H1 (cell line): Measurements from ENCODE around the gene MKLN1. TPM values are rescaled to one million over a fixed set of nuclear protein-coding genes. Genes with fewer than 3 reads are reported as not detected.

Source experiments
- CTCF ChIA-PET: fragments of 300-600 bp; sonication (Branson Sonifier 250); formaldehyde crosslinking; loops from one replicate; lab custom pipeline; 2021; ENCODE audit not compliant: partially characterized antibody; lab: Charles Lee
- POLR2A ChIA-PET: fragments of 300-600 bp; sonication (Branson Sonifier 250); formaldehyde crosslinking; loops from one replicate; lab custom pipeline; 2021; ENCODE audit warnings: inconsistent platforms; ENCODE audit not compliant: partially characterized antibody; lab: Charles Lee
- DNase-seq, 2 experiments: peaks; one replicate each; pipeline versions ENCODE4 v3.0.0 to v3.0.0-alpha.2; 2010 to 2022; ENCODE audit warnings: low spot score in 2 of 2, low read depth in 1 of 2, mixed read lengths in 1 of 2
- FAIRE-seq: peaks from 2 replicates; lab custom pipeline; 2011; peaks lifted over from hg19 to GRCh38; lab: Jason Lieb, UNC
- H2AFZ ChIP-seq: 2 replicates; pipeline ENCODE4 v1.8.1; 2012; ENCODE audit warnings: low read length, inconsistent platforms
- H2AK5ac ChIP-seq: 2 replicates; pipeline ENCODE4 v1.6.1; 2013; ENCODE audit warnings: low read depth, low read length
- H2BK120ac ChIP-seq: replicated peaks from 2 replicates; pipeline ENCODE3; 2013; ENCODE audit warnings: low read depth, low read length, inconsistent platforms
- H2BK12ac ChIP-seq: 2 replicates; pipeline ENCODE4 v1.6.1; 2013; ENCODE audit warnings: low read depth, low read length
- H2BK15ac ChIP-seq: 2 replicates; pipeline ENCODE4 v1.6.1; 2013; ENCODE audit warnings: low read length
- H2BK20ac ChIP-seq: 2 replicates; pipeline ENCODE4 v1.6.1; 2013; ENCODE audit warnings: low read length
- H2BK5ac ChIP-seq: 2 replicates; pipeline ENCODE4 v1.6.1; 2013; ENCODE audit warnings: low read depth, low read length
- H3K14ac ChIP-seq: 2 replicates; pipeline ENCODE4 v1.6.1; 2013; ENCODE audit warnings: inconsistent platforms; ENCODE audit not compliant: insufficient read length
- H3K18ac ChIP-seq: 2 replicates; pipeline ENCODE4 v1.6.1; 2013; ENCODE audit warnings: low read length; ENCODE audit errors: extremely low read depth
- H3K23ac ChIP-seq: 2 replicates; pipeline ENCODE4 v1.6.1; 2013; ENCODE audit warnings: inconsistent platforms; ENCODE audit not compliant: insufficient read length
- H3K23me2 ChIP-seq: 2 replicates; pipeline ENCODE4 v1.6.1; 2013; ENCODE audit warnings: low read depth, low read length
- H3K27ac ChIP-seq: 2 replicates; pipeline ENCODE4 v1.6.1; 2011; ENCODE audit warnings: low read depth, low read length, inconsistent platforms
- H3K27me3 ChIP-seq, 4 experiments: replicated peaks in 1 of 4; 1 replicate in 1 of 4; 2 replicates in 3 of 4; pipeline versions ENCODE4 v1.6.1 to v1.8.1; 2011 to 2013; ENCODE audit warnings: low read length in 3 of 4, mild to moderate bottlenecking in 3 of 4, inconsistent platforms in 2 of 4, mixed read lengths in 2 of 4, moderate library complexity in 1 of 4; ENCODE audit not compliant: control insufficient read depth in 3 of 4, insufficient read depth in 3 of 4; ENCODE audit errors: extremely low read depth in 1 of 4
- H3K36me3 ChIP-seq, 4 experiments: 2 replicates each; pipeline versions ENCODE4 v1.6.1 to v1.8.1; 2011 to 2013; ENCODE audit warnings: mild to moderate bottlenecking in 4 of 4, low read length in 3 of 4, moderate library complexity in 2 of 4, control low read depth in 1 of 4, inconsistent platforms in 1 of 4; ENCODE audit not compliant: insufficient read depth in 4 of 4, control insufficient read depth in 2 of 4
- H3K4ac ChIP-seq: replicated peaks from 2 replicates; pipeline ENCODE3; 2013; ENCODE audit warnings: low read length, low read depth, mixed read lengths, inconsistent platforms; ENCODE audit not compliant: insufficient read length
- H3K4me1 ChIP-seq, 4 experiments: replicated peaks in 1 of 4; 1 replicate in 1 of 4; 2 replicates in 3 of 4; pipeline versions ENCODE4 v1.6.1 to v1.8.1; 2011 to 2013; ENCODE audit warnings: low read length in 3 of 4, inconsistent platforms in 2 of 4, mixed read lengths in 1 of 4; ENCODE audit not compliant: insufficient read depth in 4 of 4, control insufficient read depth in 3 of 4
- H3K4me2 ChIP-seq, 2 experiments: 2 replicates each; pipeline versions ENCODE4 v1.6.1 to v1.8.1; 2011 to 2013; ENCODE audit warnings: low read depth in 2 of 2, low read length in 2 of 2, control low read depth in 1 of 2, inconsistent platforms in 1 of 2, mild to moderate bottlenecking in 1 of 2; ENCODE audit not compliant: insufficient read depth in 1 of 2
- H3K4me3 ChIP-seq, 4 experiments: fragments of 200-600, 300-600 bp in 1 of 4; sonication (generic), shearing (Covaris generic), sonication (Bioruptor Twin) in 1 of 4; 2 replicates each; pipeline versions ENCODE4 v1.5.1 to v1.8.1; 2011 to 2016; ENCODE audit warnings: low read length in 4 of 4, low read depth in 3 of 4, control low read depth in 2 of 4, inconsistent platforms in 2 of 4, mild to moderate bottlenecking in 2 of 4, mixed read lengths in 1 of 4, moderate library complexity in 1 of 4; ENCODE audit not compliant: insufficient read depth in 2 of 4; ENCODE audit errors: extremely low read depth in 1 of 4
- H3K56ac ChIP-seq: replicated peaks from 2 replicates; pipeline ENCODE3; 2013; ENCODE audit warnings: low read depth, mild to moderate bottlenecking, mixed read lengths, low read length, inconsistent platforms; ENCODE audit not compliant: insufficient read length
- H3K79me1 ChIP-seq: 2 replicates; pipeline ENCODE4 v1.6.1; 2013; ENCODE audit warnings: low read depth, low read length, control low read depth
- H3K79me2 ChIP-seq, 2 experiments: 2 replicates each; pipeline versions ENCODE4 v1.6.1 to v1.8.1; 2012 to 2013; ENCODE audit warnings: low read length in 2 of 2, mild to moderate bottlenecking in 2 of 2, inconsistent platforms in 1 of 2; ENCODE audit not compliant: insufficient read depth in 2 of 2, control insufficient read depth in 1 of 2
- H3K9ac ChIP-seq, 4 experiments: replicated peaks in 1 of 4; 1 replicate in 1 of 4; 2 replicates in 3 of 4; pipeline versions ENCODE4 v1.6.1 to v1.8.1; 2011 to 2013; ENCODE audit warnings: low read depth in 3 of 4, low read length in 3 of 4, control low read depth in 2 of 4, mild to moderate bottlenecking in 2 of 4, moderate library complexity in 2 of 4, inconsistent platforms in 1 of 4; ENCODE audit errors: extremely low read depth in 1 of 4
- H3K9me3 ChIP-seq, 2 experiments: 2 replicates each; pipeline versions ENCODE4 v1.6.1 to v1.8.1; 2012 to 2013; ENCODE audit warnings: mild to moderate bottlenecking in 2 of 2, moderate library complexity in 2 of 2, control low read depth in 1 of 2, inconsistent platforms in 1 of 2, low read depth in 1 of 2, low read length in 1 of 2, mixed read lengths in 1 of 2; ENCODE audit not compliant: insufficient read depth in 2 of 2
- H4K20me1 ChIP-seq, 2 experiments: replicated peaks in 1 of 2; 2 replicates each; pipeline versions ENCODE3 to v1.8.1; 2011 to 2013; ENCODE audit warnings: inconsistent platforms in 2 of 2, low read length in 2 of 2, mild to moderate bottlenecking in 1 of 2; ENCODE audit not compliant: insufficient read depth in 2 of 2, control insufficient read depth in 1 of 2
- H4K5ac ChIP-seq: 2 replicates; pipeline ENCODE4 v1.6.1; 2013; ENCODE audit warnings: low read length, low read depth, mixed read lengths, inconsistent platforms; ENCODE audit not compliant: insufficient read length
- H4K8ac ChIP-seq: 2 replicates; pipeline ENCODE4 v1.8.0; 2013; ENCODE audit warnings: mild to moderate bottlenecking, moderate library complexity, low read length, inconsistent platforms; ENCODE audit not compliant: insufficient read depth; ENCODE audit errors: extremely low read depth
- H4K91ac ChIP-seq: replicated peaks from 2 replicates; pipeline ENCODE3; 2013; ENCODE audit warnings: low read length, mixed read lengths, inconsistent platforms; ENCODE audit not compliant: insufficient read length
- JUND ChIP-seq: IDR thresholded peaks from 2 replicates; pipeline ENCODE4 v1.6.1; 2011; ENCODE audit warnings: mild to moderate bottlenecking, improper control_type of control experiment, low read length
- KDM4A ChIP-seq: IDR thresholded peaks from one replicate; pipeline ENCODE4 v1.7.1; 2012; ENCODE audit warnings: low read depth, mild to moderate bottlenecking, moderate library complexity, low read length, inconsistent platforms; ENCODE audit not compliant: severe bottlenecking
- POLR2A ChIP-seq, 2 experiments: IDR thresholded peaks; 1 replicate in 1 of 2; 2 replicates in 1 of 2; pipeline ENCODE4 v1.6.1; 2011; ENCODE audit warnings: low read depth in 2 of 2, low read length in 2 of 2, mild to moderate bottlenecking in 2 of 2; ENCODE audit errors: control extremely low read depth in 1 of 2
- POLR2AphosphoS5 ChIP-seq: IDR thresholded peaks from 2 replicates; pipeline ENCODE4 v1.6.1; 2011; ENCODE audit warnings: low read depth, low read length
- RAD21 ChIP-seq, 2 experiments: IDR thresholded peaks in 1 of 2; conservative IDR thresholded peaks in 1 of 2; 2 replicates each; pipeline ENCODE4 v1.6.1; 2011; ENCODE audit warnings: low read depth in 2 of 2, low read length in 2 of 2, improper control_type of control experiment in 1 of 2, inconsistent platforms in 1 of 2, mild to moderate bottlenecking in 1 of 2, moderate library complexity in 1 of 2
- RXRA ChIP-seq: IDR thresholded peaks from 2 replicates; pipeline ENCODE4 v1.6.1; 2011; ENCODE audit warnings: low read depth, mild to moderate bottlenecking, low read length, moderate library complexity; ENCODE audit not compliant: insufficient read depth
- WGBS, 2 experiments: shearing (Covaris generic) in 1 of 2; methylation state at CpG; one replicate each; pipeline versions ENCODE4 v1.1.6 to v1.1.7; 2013 to 2015; ENCODE audit warnings: low lambda C conversion rate in 2 of 2, mixed read lengths in 2 of 2, inconsistent platforms in 1 of 2, low coverage in 1 of 2, missing lambda C conversion rate in 1 of 2; ENCODE audit not compliant: insufficient replicate concordance in 2 of 2, insufficient coverage in 1 of 2, insufficient read length in 1 of 2; ENCODE audit errors: extremely low coverage in 1 of 2, missing lambda C conversion rate in 1 of 2; 5-methylcytosine and 5-hydroxymethylcytosine counted together
- polyA plus RNA-seq, 7 experiments: library from polyadenylated mRNA; depleted of rRNA in 3 of 7; stranded (reverse) in 5 of 7; unstranded in 2 of 7; fragments of >200 nt in 5 of 7; fragments of 200-250 nt in 2 of 7; gene quantifications; 1 replicate in 5 of 7; 2 replicates in 1 of 7; 4 replicates in 1 of 7; pipeline versions ENCODE4 v1.2.1 to v1.2.3, GENCODE V29; 2011 to 2013; ENCODE audit warnings: missing spikeins in 2 of 7, mixed read lengths in 2 of 7
- total RNA-seq: library from RNA; stranded (reverse); fragmentation: NEBNext Ultra II Directional; extraction: Animal tissue kit (Norgen Biotek cat#: 25700); gene quantifications from 2 replicates; pipeline ENCODE4 v1.2.1, GENCODE V29; 2021
- TF ChIP-seq, protein P1 (sequence below): IDR thresholded peaks from 2 replicates; pipeline ENCODE4 v1.6.1; 2011; ENCODE audit warnings: low read length, improper control_type of control experiment
- TF ChIP-seq, protein P2 (sequence below): IDR thresholded peaks from 2 replicates; pipeline ENCODE4 v1.6.1; 2012; ENCODE audit warnings: inconsistent platforms

Gene MKLN1
- total and polyA plus RNA-seq, 2 of the 8 experiments (the other 6 are each of a cell fraction or from before 2014, with no cell fraction given) = 22.3 to 50.9 TPM

DNA sequence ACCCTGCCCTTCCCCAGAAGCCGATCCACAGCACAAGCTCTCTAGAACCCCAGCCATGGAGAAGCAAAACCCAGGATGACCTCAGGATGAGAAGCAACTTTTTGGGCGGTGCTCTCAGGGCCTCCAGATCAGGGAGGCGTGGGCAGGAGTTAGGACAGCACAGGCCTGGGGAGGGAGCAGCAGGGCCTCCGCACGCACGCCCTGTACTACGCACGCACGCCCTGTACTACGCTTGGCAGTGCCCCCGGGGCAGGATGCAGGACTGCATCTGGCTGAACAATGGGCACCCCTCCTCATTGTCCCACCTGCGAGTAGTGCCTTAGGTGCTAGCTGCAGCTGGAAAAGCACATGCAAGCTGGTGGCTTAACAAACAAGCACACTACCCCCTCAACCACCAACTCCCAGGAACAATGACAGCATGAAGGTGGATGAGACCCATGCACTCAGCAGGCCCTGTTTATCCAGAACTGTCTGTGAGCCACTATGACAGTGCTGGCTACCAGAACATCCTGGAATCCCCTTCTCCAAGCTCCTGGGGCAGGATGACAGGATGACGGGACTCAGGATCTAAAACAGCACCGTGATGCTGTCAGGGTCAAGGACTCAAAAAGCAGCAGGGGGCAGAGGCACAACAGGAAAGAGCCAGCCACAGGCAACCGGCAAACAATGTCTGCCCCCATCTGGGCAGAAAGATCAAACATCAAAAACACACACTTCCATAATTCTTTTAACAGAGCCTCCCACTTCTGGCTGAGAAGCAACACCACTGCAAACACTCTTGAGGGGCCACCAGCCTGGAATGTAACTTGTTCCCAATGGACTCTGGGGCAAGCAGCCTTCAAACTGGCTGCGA, 217.0 kb downstream of the MKLN1 start:
- Histone ChIP-seq H3K23me2 (no peaks in the 10 kb centered on the region), H3K9ac (no peak overlapping the region), H3K79me1 (peaks cover 8% of the 10 kb centered on the region; the same call in 1 of the 2 replicates), H3K14ac (no peak overlapping the region), H2BK120ac (no peak overlapping the region), H2BK20ac (peak overlapping the region; percentile 13; the same call in 1 of the 2 replicates), H3K23ac (no peak overlapping the region), H3K27ac (peak overlapping the region; percentile 26; the same call in 1 of the 2 replicates), H4K8ac (no peak overlapping the region), H2AFZ (no peak overlapping the region), H3K36me3 (peaks cover 7 to 87% (median 13%) of the 10 kb centered on the region in 4 experiments; a peak in 5 of 8 replicates), H4K20me1 (peaks cover 68 to 74% of the 10 kb centered on the region in 2 experiments), H4K5ac (no peak overlapping the region), H3K4me1 (peaks cover 45 to 88% (median 60%) of the 10 kb centered on the region in 4 experiments), H3K18ac (no peak overlapping the region), H3K4me3 (peak overlapping the region in 1 of 4 experiments; percentile 2; a peak in 1 of 8 replicates), H2AK5ac (no peak overlapping the region), H3K56ac (no peak overlapping the region), H3K79me2 (peaks cover 88 to 100% of the 10 kb centered on the region in 2 experiments), H2BK5ac (0 out of 2 replicates have a peak overlapping the region, but pooled peaks have one; percentile 57), H3K9me3 (no peaks in the 10 kb centered on the region), H3K4ac (no peak overlapping the region), H2BK12ac (no peak overlapping the region; the same call in 1 of the 2 replicates), H3K4me2 (peak overlapping the region in 1 of 2 experiments; percentile 99; a peak in 2 of 4 replicates), H4K91ac (no peak overlapping the region), H3K27me3 (no peaks in the 10 kb centered on the region), H2BK15ac (0 out of 2 replicates have a peak overlapping the region, but pooled peaks have one; percentile 10)
- DNase-seq (no peak), FAIRE-seq (no peak)
- CTCF ChIA-PET = interaction anchor here (1.1 to 15.1 kb wide), 17 partner anchors 8 to 145 kb away, joined by 3 to 164 read pairs (median 27); no protein-coding TSS in a partner anchor
- POLR2A ChIA-PET = interaction anchor here (1.2 to 17.7 kb wide), 10 partner anchors 9 to 123 kb away, joined by 3 to 108 read pairs (median 4); partner anchors contain the start of gene PODXL
- WGBS, 2 experiments = 83% methylated on average over 13 of the region's 16 CpGs; no CpG with 5 or more reads in 1 of the 2 experiments
- TF ChIP-seq, protein P1, sequence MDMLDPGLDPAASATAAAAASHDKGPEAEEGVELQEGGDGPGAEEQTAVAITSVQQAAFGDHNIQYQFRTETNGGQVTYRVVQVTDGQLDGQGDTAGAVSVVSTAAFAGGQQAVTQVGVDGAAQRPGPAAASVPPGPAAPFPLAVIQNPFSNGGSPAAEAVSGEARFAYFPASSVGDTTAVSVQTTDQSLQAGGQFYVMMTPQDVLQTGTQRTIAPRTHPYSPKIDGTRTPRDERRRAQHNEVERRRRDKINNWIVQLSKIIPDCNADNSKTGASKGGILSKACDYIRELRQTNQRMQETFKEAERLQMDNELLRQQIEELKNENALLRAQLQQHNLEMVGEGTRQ = no peak
- TF ChIP-seq RXRA = no peak
- TF ChIP-seq JUND = no peak
- TF ChIP-seq POLR2AphosphoS5 = peak; percentile 43; the same call in 1 of the 2 replicates
- no peak for TF ChIP-seq KDM4A
- TF ChIP-seq POLR2A (IDR thresholded peaks at IDR 0.05; ENCODE audit: control extremely low read depth in 1 of 2, low read depth in 2 of 2, low read length in 2 of 2) = peak in 1 of 2 experiments; percentile 50; a peak in 1 of 3 replicates
- TF ChIP-seq RAD21 (IDR thresholded peaks at IDR 0.05 in 1 of 2, conservative IDR thresholded peaks at IDR 0.05 in 1 of 2; ENCODE audit: low read depth in 2 of 2, low read length in 2 of 2) = peak in 1 of 2 experiments; percentile 22; a peak in 1 of 4 replicates
- TF ChIP-seq, protein P2, sequence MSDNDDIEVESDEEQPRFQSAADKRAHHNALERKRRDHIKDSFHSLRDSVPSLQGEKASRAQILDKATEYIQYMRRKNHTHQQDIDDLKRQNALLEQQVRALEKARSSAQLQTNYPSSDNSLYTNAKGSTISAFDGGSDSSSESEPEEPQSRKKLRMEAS = 0 out of 2 replicates have a peak, but pooled peaks have one; percentile 10
